NCI-H2171 (cell line): ENCODE data around the gene TRIM75.
"Not testable (repeated sequence)": the region's sequence is repeated elsewhere in the genome, so short reads cannot be mapped to it uniquely, and the experiment has no call there.

ENCODE experiments used
- DNase-seq: peaks from one replicate; lab custom pipeline; 2025; lab: John Stamatoyannopoulos, UW

Gene TRIM75

GRCh38 chr4:165053645-165054044, at the start of gene TRIM75:
TRIM75 (plus strand) TSS chr4:165053866; CDS start chr4:165059148, 5,282 bp downstream.
- DNase-seq: no peak

- no peak for DNase-seq
Measured at GRCh38 chr4:165005352-165005925, 48.2 kb upstream of the TRIM75 start.

DNA sequence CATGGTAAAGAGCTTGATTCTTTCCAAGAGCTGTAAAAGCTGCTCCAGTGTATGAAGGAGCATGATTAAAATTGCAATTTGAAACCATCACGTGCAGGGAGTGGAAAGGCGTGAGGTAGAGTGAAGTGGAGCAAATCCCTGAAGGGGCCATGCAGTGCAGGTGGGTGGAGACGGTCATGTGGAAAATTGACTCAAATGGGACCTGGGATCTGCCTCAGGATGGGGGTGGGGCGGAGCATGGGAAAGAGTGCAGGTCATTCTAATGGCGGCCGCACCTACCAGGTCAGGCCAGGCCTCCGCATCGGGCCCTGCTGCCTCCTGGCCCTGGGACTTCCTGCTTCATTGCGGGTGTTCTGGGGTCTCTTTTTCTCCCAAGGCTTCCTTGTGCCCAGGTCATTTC, 47.2 kb upstream of the TRIM75 start:
- peak; percentile 44 for DNase-seq

- DNase-seq: no peak
Measured at GRCh38 chr4:165006886-165007285, 46.8 kb upstream of the TRIM75 start.

DNA sequence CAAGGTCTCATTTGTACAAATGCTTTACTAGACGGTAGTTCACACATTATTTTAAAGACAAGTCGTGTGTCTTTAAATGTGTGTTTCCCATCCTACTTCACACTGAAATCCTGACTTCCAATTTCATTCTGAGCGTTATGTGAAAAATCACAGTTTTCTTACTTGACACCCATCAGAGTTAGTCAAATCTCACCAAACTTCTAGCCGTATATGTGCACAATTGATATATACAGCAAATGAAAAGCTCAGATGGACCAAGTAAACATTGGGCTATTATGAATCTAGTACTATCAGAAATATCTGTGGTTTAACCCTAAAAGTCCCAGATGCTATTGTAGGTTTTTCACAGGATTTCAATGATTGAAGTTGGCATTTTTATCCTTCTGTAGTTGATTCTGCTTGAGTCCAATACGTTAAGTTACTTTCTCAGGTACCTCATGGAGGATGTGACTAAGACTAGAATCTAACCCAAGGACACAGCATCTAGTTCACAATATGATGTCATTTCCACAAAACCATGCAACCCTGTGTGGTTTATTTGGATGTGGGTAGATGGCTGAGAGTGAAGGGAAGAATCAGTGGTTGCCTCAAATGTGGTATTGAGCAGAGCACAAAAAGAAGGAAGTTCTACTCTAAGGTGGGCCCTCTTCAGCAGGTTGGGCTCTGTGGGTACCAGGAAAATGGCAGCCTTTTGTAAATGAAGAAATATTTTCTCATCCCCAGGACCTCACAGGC, 44.0 kb upstream of the TRIM75 start:
- DNase-seq: no peak

DNA sequence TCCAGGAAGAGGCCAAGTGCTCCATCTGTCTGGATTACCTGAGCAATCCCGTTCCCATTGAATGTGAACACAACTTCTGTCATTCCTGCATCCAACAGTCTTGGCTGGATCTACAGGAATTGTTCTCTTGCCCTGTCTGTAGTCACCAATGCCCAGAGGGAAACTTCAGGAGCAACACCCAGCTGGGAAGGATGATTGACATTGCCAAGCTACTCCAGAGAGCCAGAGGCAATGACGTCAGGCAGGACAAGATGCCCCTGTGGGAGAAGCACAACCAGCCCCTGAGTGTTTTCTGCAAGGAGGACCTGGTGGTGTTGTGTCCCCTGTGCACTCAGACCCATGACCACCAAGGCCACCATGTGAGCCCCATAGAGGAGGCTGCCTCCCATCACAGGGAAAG, 43.2 kb upstream of the TRIM75 start:
- no peak for DNase-seq

DNA sequence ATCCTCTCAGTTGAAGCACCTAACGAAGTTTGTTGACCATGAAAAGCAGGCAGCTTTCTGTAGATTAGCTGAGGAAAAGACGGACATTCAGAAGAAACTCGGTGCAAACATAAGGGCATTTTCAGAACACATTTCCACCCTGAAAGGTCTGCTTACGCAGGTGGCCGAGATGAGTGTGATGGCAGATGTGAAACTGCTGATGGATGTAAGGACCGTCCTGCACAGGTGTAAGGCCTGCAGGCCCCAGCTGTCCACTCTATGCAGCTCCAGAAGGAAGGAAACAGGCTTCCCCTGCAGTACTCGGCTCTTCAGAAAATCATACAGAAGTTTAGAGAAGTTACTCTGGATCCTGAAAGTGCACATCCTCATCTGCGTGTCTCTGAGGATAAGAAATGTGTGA, 42.7 kb upstream of the TRIM75 start:
- DNase-seq: no peak

DNA sequence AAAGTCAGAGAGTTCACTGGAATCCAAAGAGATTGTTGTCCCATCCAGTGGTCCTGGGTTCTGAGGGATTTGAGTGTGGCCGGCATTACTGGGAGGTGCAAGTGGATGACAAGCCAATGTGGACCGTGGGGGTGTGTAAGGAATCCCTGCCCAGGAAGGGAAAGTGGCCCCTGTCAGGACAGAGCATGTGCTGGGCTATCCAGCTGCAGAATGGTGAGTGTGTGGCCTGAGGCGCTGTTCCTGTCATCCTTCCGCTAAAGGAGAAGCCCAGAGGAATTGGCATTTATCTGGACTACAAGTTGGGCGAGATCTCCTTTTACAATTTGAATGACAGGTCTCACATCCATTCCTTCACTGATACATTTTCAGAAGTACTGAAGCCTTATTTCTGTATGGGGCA, 42.3 kb upstream of the TRIM75 start:
- DNase-seq: no peak

DNA sequence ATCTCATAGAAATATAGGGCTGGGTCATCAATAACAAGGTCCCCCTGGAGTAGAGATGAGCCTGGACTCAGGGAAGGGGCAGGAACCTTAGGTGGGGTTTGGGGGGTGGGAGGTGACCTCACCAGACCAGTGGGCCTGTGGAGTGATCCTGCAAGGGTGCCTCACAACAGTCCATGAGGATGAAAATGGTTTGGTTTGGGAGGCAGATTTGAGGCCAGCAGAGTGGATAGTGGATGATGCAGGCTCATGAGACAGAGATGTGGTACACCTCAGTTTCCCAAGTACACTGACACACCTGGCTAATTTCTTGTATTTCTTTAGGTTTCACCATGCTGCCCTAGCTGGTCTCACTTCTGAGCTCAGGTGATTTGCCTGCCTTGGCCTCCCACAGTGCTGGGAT, 40.0 kb upstream of the TRIM75 start:
- DNase-seq: no peak

GRCh38 chr4:165016971-165017370, 36.7 kb upstream of the TRIM75 start:
- no peak for DNase-seq

- not testable (repeated sequence) for DNase-seq
Measured at GRCh38 chr4:165019995-165020394, 33.7 kb upstream of the TRIM75 start.

- DNase-seq: not testable (repeated sequence)
Measured at GRCh38 chr4:165025782-165026181, 27.9 kb upstream of the TRIM75 start.

DNA sequence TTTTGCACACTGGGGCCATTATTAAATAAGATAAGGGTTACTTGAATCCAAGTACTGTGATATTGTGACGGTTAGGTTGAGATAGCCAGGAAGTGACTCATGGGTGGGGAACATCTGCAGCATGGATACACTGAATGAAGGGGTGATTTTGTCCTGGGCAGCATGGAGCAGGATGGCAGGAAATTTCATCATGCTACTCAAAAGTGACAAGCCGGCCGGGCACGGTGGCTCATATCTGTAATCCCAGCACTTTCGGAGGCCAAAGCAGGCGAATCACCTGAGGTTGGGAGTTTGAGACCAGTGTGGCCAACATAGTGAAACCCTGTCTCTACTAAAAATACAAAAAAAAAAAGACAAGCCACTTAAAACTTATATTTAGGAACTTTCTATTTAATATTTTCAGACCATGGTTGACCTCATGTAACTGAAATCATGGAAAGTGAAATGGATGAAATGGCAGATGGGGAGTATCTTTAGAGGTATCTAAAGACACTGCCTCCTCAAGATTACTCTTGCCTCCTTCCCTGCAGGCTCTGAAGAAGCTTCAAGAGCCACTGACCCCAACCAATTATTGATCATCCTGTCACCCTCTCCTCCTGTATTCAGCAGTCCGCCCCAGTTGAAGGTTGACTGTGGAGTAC, 25.8 kb upstream of the TRIM75 start:
- no peak for DNase-seq

GRCh38 chr4:165031436-165032211, 22.0 kb upstream of the TRIM75 start, which contains the start of gene TRIM60:
TRIM60 (plus strand) TSS chr4:165031999; CDS start chr4:165040073, 8,074 bp downstream.
- no peak for DNase-seq

DNA sequence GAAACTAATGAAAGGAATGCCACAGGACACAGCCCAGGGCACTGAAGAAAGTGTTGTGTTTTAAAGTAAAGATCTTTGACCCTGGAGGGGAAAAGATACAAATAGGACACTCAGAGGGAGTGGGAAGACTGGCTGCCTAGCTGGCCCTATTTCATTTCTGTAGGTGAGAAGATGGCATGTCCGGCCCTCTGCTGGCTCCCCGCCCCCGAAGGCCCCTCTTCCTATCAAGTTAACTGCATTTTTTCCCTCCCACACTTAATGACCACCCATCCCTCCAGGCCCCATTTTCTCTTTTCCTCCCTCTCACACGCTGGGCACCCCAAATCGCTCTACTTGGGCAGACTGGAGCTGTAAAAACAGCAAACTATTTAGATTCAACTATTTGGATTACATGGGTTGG, 5.5 kb upstream of the TRIM75 start:
- DNase-seq: no peak

GRCh38 chr4:165052627-165053026, 1.0 kb upstream of the TRIM75 start:
- DNase-seq: no peak

DNA sequence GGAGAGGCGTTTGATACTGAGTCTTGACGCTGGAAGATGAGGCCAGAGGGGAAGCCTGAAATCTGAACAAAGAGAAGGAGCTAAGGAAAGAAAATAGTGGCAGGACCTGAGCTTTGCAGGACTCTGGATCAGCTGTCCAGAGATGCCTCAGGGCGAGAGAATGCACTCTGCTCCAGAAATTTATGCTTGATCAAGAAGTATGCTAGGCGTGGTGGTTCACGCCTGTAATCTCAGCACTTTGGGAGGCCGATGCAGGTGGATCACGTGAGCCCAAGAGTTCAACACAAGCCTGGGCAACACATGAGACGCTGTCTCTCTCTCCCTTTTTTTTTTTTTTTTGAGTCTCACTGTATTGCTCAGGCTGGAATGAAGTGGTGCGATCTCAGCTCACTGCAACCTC, 1.9 kb downstream of the TRIM75 start:
- no peak for DNase-seq

GRCh38 chr4:165058666-165059065, 5.0 kb downstream of the TRIM75 start:
- no peak for DNase-seq

- DNase-seq: no peak
Measured at GRCh38 chr4:165059386-165059785, 5.7 kb downstream of the TRIM75 start.

- DNase-seq: no peak
Measured at GRCh38 chr4:165060938-165061337, 7.3 kb downstream of the TRIM75 start.

- DNase-seq: no peak
Measured at GRCh38 chr4:165070560-165070959, 16.9 kb downstream of the TRIM75 start.

- DNase-seq: not testable (repeated sequence)
Measured at GRCh38 chr4:165073346-165073745, 19.7 kb downstream of the TRIM75 start.
